GM15510 (cell line): ENCODE data around the gene REST.

ENCODE experiments used
- POLR2A ChIP-seq: IDR thresholded peaks from 3 replicates; pipeline ENCODE4 v1.6.1; 2011; ENCODE audit warnings: borderline replicate concordance; ENCODE audit not compliant: insufficient read length; ENCODE audit errors: extremely low read depth

Gene REST

DNA sequence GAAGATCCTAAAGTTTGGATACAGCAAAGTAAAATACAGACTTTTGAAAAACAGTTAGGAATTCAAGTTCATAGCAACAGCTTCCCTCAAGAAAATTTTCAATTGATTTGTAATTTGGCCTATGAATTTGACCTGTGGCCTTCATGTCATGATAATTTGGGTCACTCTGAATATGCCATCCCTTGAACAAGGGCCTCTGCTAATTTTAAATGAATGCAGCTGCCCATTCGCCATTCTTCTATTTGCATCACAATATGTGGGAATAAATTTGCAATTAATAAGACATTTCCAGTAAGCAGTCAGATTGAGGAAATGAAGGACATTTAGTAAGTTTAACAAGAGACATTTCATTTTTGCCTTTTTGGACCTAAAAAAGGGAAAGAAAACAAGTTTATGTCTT is 1.9 kb upstream of the REST start:
- TF ChIP-seq POLR2A = no peak

DNA sequence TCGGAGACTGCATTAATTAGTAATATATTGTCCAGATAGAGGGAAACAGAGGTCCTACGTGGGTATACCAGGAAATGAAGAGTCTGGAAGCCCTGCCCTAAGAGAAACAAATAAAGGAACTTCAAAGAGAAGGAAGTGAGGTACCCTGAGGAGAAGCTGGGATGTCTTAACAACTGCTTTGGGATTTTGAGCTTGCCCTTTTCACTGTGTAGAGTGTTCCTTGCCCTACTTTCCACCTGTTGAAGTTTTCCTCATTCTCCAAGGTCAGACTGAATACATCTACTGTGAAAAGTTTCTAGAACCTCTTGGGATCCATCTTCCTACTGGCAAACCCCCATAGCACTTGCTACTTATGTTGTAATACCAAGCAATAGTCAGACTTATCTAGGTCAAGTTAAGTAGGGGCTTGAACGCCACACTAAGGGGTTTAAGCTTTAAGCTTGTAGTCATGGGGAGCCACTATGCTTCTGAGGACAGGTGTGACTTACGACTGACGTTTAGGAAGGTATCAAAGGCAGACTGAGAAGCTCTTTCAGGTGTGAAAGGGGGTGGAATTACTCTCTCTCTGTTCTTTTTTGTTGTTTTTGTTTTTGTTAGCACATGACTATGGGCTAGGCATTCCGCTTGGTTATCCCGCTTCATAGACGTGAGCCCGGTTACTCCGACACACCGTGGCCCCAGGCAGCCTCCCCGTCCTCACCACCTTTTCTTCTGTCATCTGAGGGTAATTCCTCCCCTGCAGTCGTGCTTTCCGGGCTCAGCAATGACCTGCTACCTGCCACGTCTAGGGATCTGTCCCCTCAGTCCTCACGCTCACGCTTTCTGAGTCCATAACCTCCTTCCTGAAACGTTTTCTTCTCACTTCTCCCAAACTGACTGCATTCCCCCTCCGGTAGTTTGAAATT is 959 bp upstream of the REST start:
- no peak for TF ChIP-seq POLR2A

DNA sequence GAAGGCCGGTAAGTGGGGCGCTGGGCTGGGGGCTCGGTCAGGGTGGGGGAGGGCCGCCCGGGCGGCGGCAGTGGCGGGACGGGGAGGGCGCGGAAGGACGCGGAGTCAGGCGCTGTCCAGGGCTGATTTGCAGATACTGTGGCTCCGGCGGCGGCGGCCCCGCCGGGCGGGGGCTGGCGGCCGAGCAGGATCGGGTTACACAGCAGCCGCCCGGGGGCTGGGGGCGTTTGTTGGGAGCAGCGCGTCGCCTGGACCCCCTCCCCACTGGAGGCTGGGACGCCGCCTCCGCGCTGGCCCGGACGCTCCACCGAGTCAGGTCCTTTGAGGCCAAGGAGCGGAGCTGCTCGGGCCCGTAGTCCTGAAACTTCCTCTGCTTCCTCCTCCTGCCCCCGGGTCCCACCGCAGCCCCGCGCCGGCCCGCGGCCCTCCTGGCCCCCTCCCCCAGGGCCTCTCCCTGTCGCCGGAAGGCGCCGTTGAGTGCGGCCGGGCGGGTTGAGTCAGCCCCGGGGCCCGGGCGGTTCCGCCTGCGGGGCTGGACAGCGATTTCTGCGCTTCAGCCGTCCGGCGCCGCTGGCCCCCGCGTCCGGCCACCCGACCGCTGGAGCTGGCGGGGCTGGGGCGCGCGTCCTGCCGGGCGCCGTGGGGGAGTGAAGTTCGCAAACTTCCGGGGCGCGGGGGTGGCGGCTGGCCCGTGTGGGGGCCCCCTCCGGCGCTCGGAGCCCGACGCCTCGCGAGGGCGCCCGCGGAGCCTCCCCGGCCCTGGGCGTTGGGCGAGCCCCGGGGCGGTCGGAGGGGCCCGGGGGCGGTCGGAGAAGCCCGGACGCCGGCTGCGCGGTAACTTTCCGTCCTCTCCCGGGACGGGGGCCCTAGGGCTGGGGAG is 746 bp downstream of the REST start:
- no peak for TF ChIP-seq POLR2A

DNA sequence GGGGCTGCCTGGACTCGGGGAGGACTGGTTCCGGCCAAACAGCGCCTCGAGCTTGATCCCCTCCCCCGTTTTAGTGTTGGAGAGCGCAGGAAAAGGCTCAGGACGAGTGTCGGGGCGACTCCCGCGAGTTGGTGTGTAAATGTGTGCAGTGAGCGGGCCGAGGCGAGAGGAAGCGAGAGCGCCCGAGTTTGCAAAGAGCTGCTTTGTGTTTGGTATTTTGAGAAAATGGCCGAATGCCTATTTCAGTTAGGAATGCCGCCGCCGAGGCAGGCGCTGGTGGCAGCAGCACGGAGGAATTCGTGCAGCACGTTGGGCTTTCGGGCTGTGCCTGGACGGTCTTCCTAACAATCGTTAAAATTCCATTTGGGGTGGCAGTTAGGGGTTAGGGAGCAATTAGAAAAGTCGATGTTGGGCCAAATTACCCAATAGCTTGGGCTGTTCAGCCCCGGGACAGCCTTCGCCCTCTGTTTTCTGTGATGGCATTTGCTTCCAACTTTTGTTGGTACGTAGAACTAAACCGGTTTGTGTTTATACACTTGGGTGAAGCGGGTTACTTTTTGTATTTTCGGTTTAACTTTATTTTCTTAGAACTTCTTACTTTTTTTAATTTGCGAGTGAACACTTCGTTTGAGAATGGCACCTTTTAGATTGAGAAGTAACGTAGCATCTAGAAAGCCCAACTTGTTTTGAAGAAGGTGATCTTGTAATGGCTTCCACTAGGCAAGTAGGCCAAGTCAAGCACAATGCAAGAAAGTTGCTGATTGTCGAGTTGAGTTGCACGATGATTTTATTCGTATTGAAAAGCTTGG is 1.6 kb downstream of the REST start:
- no peak for TF ChIP-seq POLR2A

DNA sequence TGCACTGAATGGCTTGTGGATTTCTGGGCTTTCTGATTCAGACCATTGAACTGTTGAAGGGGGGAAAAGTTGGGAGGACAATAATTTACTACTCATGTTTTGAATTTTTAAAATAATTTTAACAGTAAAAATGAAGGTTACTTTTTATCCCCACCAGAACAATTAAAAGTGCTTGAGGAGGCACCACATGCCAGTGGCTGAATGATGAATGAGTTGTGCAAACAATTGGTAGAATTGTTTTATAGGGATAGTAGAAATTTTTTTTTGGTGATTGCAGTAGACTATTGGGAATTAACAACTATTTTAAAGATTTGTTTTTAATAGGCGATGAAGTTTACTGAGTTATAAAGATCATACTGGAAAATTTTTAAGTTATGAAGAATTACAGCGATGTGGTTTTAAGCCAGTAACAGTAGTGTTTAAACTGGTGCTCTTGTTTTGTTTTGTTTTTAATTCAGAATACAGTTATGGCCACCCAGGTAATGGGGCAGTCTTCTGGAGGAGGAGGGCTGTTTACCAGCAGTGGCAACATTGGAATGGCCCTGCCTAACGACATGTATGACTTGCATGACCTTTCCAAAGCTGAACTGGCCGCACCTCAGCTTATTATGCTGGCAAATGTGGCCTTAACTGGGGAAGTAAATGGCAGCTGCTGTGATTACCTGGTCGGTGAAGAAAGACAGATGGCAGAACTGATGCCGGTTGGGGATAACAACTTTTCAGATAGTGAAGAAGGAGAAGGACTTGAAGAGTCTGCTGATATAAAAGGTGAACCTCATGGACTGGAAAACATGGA is 2.7 kb downstream of the REST start:
- no peak for TF ChIP-seq POLR2A

GRCh38 chr4:56914336-56914735 is 6.6 kb downstream of the REST start:
- no peak for TF ChIP-seq POLR2A

GRCh38 chr4:56927196-56927595 is 19.5 kb downstream of the REST start:
- TF ChIP-seq POLR2A = no peak

DNA sequence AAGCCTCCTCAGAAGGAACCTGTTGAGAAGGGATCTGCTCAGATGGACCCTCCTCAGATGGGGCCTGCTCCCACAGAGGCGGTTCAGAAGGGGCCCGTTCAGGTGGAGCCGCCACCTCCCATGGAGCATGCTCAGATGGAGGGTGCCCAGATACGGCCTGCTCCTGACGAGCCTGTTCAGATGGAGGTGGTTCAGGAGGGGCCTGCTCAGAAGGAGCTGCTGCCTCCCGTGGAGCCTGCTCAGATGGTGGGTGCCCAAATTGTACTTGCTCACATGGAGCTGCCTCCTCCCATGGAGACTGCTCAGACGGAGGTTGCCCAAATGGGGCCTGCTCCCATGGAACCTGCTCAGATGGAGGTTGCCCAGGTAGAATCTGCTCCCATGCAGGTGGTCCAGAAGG is 22.9 kb downstream of the REST start:
- no peak for TF ChIP-seq POLR2A

DNA sequence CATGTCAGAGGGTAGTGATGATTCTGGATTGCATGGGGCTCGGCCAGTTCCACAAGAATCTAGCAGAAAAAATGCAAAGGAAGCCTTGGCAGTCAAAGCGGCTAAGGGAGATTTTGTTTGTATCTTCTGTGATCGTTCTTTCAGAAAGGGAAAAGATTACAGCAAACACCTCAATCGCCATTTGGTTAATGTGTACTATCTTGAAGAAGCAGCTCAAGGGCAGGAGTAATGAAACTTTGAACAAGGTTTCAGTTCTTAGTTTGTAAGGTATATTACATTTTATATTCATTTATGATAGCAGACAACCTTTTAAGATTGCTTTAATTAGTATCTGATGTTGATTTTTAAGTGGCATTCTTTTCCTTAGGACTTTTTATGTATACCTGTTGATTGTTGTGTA is 24.2 kb downstream of the REST start:
- TF ChIP-seq POLR2A = no peak

DNA sequence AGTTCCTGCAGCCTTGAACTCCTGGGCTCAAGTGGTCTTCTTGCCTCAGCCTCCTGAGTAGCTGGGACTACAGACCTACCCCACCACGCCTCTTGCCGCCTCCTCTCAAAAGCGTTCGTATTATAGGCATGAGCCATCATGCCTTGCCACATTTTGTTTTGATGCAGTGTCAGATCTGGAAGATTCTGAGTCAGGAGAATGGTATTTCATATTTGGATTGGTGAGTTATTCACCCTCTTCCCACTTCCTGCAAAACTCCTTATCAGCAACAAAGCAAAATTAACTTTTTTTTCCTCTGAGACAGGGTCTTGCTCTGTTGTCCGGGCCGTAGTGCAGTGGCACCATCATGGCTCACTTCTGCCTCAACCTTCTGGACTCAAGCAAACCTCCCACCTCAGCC is 29.6 kb downstream of the REST start:
- no peak for TF ChIP-seq POLR2A

GRCh38 chr4:56940403-56940802 is 32.7 kb downstream of the REST start:
- TF ChIP-seq POLR2A = no peak

DNA sequence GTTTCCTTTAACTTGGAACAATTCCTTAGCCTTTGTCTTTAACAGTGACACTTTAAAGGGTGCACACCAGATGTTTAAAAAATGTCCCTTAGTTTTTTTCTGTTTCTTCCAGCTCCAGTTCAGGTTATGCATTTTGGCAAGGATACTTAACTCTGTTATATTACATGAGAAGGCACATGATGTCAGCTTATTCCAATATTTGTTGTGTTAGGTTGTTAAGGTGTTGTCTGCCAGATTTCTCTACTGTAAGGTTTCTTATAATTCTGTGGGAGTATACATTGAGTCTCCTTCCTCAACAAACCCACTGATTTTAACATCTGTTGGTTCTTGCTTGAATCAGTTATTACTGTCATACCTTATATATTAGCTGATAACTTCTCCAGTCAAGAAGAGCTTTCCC is 33.3 kb downstream of the REST start:
- TF ChIP-seq POLR2A = no peak

DNA sequence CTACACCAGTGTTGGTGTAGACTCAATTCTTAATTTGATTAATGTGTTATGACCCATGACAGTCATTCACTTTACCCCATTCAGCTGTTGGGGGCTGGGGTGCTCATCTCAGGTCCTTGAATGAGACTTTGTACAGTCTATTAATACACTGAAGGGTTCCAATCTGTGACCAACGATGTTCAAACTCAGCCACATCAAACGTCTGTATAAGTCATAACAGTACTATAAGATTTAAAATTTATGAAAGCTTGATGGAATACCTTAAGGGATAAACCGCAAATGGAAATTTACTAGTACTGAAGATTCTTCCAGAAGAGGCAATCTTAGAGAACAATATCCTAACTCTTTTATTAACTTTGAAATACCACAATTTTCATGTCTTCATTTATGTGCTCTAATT is 33.7 kb downstream of the REST start:
- TF ChIP-seq POLR2A = no peak

GRCh38 chr4:56953680-56954520 is 46.2 kb downstream of the REST start:
- TF ChIP-seq POLR2A = no peak

- no peak for TF ChIP-seq POLR2A
Observed at GRCh38 chr4:56958111-56958517, 50.4 kb downstream of the REST start.
